Neural cell (in vitro differentiated cells): Measurements from ENCODE around the gene COPS8. TPM values are rescaled to one million over a fixed set of nuclear protein-coding genes. Genes with fewer than 3 reads are reported as not detected.

Experiments
- H2AFZ ChIP-seq: fragments of 200-600, 300-800 bp; sonication (generic), shearing (Covaris generic); 2 replicates; pipeline ENCODE4 v1.6.0; 2014; ENCODE audit warnings: low read depth, mild to moderate bottlenecking, antibody characterized with exemption, low read length, moderate library complexity
- H3F3A ChIP-seq: fragments of 200-600 bp; shearing (Covaris generic); 2 replicates; pipeline ENCODE4 v1.6.1; 2016; ENCODE audit warnings: mild to moderate bottlenecking, moderate library complexity, mixed read lengths, antibody characterized with exemption, low read length; ENCODE audit not compliant: insufficient read depth, poor library complexity, severe bottlenecking
- H3K27ac ChIP-seq: fragments of 200-600, 300-800 bp; sonication (generic), shearing (Covaris generic); 2 replicates; pipeline ENCODE4 v1.5.1; 2014; ENCODE audit warnings: mild to moderate bottlenecking, low read length, moderate library complexity
- H3K27me3 ChIP-seq: fragments of 300-800, 200-600 bp; sonication (generic), shearing (Covaris generic); 2 replicates; pipeline ENCODE4 v1.6.0; 2014; ENCODE audit warnings: mild to moderate bottlenecking, low read depth, low read length, moderate library complexity; ENCODE audit not compliant: insufficient read depth
- H3K36me3 ChIP-seq: fragments of 300-800, 200-600 bp; sonication (generic), shearing (Covaris generic); 2 replicates; pipeline ENCODE4 v1.5.1; 2014; ENCODE audit warnings: mild to moderate bottlenecking, antibody characterized with exemption, low read length, moderate library complexity; ENCODE audit not compliant: insufficient read depth
- H3K4me2 ChIP-seq: fragments of 300-800, 200-600 bp; sonication (generic), shearing (Covaris generic); 2 replicates; pipeline ENCODE4 v1.6.0; 2014; ENCODE audit warnings: mild to moderate bottlenecking, low read length
- H3K4me3 ChIP-seq: fragments of 300-800, 200-600 bp; sonication (generic), shearing (Covaris generic); 2 replicates; pipeline ENCODE4 v1.5.1; 2014; ENCODE audit warnings: mild to moderate bottlenecking, low read length, moderate library complexity
- H3K79me2 ChIP-seq: fragments of 200-600 bp; shearing (Covaris generic); replicated peaks from 2 replicates; pipeline ENCODE4 v1.6.0; 2014; ENCODE audit warnings: mild to moderate bottlenecking, low read length, moderate library complexity; ENCODE audit not compliant: insufficient read depth
- H3K9ac ChIP-seq: fragments of 300-800, 200-600 bp; sonication (generic), shearing (Covaris generic); 2 replicates; pipeline ENCODE4 v1.6.1; 2016; ENCODE audit warnings: mild to moderate bottlenecking, low read length, mixed read lengths
- H3K9me2 ChIP-seq: fragments of 200-600 bp; shearing (Covaris generic); 2 replicates; pipeline ENCODE4 v1.6.1; 2016; ENCODE audit warnings: mild to moderate bottlenecking, low read length, mixed read lengths; ENCODE audit not compliant: insufficient read depth
- H3K9me3 ChIP-seq: fragments of 200-600, 300-800 bp; sonication (generic), shearing (Covaris generic); 2 replicates; pipeline ENCODE4 v1.6.1; 2016; ENCODE audit warnings: mild to moderate bottlenecking, mixed run types, low read length, moderate library complexity, mixed read lengths
- H4K20me1 ChIP-seq: fragments of 200-600 bp; shearing (Covaris generic); 2 replicates; pipeline ENCODE4 v1.6.1; 2016; ENCODE audit warnings: mild to moderate bottlenecking, mixed run types; ENCODE audit not compliant: insufficient read depth
- CTCF ChIP-seq: fragments of 450-650 bp; IDR thresholded peaks from 2 replicates; pipeline ENCODE4 v1.5.1; 2014; ENCODE audit warnings: antibody characterized with exemption, mild to moderate bottlenecking, moderate library complexity; ENCODE audit not compliant: poor library complexity, severe bottlenecking
- EP300 ChIP-seq: fragments of 450-650 bp; conservative IDR thresholded peaks from 2 replicates; pipeline ENCODE4 v1.6.1; 2014; ENCODE audit warnings: antibody characterized with exemption, mild to moderate bottlenecking, moderate library complexity; ENCODE audit not compliant: poor library complexity, severe bottlenecking
- EZH2 ChIP-seq: fragments of 200-600, 300-800 bp; shearing (Covaris generic), sonication (generic); IDR thresholded peaks from 2 replicates; pipeline ENCODE4 v1.6.1; 2014; ENCODE audit warnings: antibody characterized with exemption, low read length, borderline replicate concordance, mild to moderate bottlenecking; ENCODE audit not compliant: insufficient read depth, poor library complexity, severe bottlenecking
- MXI1 ChIP-seq: fragments of 450-650 bp; conservative IDR thresholded peaks from 2 replicates; pipeline ENCODE4 v1.6.1; 2014; ENCODE audit warnings: antibody characterized with exemption, mild to moderate bottlenecking; ENCODE audit not compliant: poor library complexity, severe bottlenecking
- POLR2AphosphoS5 ChIP-seq: IDR thresholded peaks from 2 replicates; pipeline ENCODE4 v1.6.1; 2012
- RAD21 ChIP-seq: fragments of 450-650 bp; conservative IDR thresholded peaks from 2 replicates; pipeline ENCODE4 v1.6.1; 2014; ENCODE audit warnings: antibody characterized with exemption, mild to moderate bottlenecking, moderate library complexity
- REST ChIP-seq: IDR thresholded peaks from 2 replicates; pipeline ENCODE4 v1.6.1; 2012; ENCODE audit warnings: borderline replicate concordance
- SMC3 ChIP-seq: fragments of 450-650 bp; conservative IDR thresholded peaks from 2 replicates; pipeline ENCODE4 v1.6.1; 2014; ENCODE audit warnings: antibody characterized with exemption, mild to moderate bottlenecking, moderate library complexity; ENCODE audit not compliant: poor library complexity
- TAF1 ChIP-seq: IDR thresholded peaks from 2 replicates; pipeline ENCODE4 v1.6.1; 2012; ENCODE audit warnings: low read depth
- polyA plus RNA-seq: library from polyadenylated mRNA; depleted of rRNA; stranded (reverse); fragments of >200 nt; gene quantifications from 2 replicates; pipeline ENCODE4 v1.2.3, GENCODE V29; 2014

Gene COPS8
- polyA plus RNA-seq, 1 donor from 2014 or later: 269 TPM

- Histone ChIP-seq H2AFZ (no peak overlapping the region), H4K20me1 (no peaks in the 10 kb centered on the region), H3K4me3 (no peak overlapping the region), H3K9me3 (no peaks in the 10 kb centered on the region), H3K27ac (no peak overlapping the region), H3K9ac (no peak overlapping the region), H3K36me3 (peaks cover 4% of the 10 kb centered on the region), H3F3A (no peaks in the 10 kb centered on the region), H3K27me3 (no peaks in the 10 kb centered on the region), H3K9me2 (no peaks in the 10 kb centered on the region), H3K79me2 (peaks cover 3% of the 10 kb centered on the region), H3K4me2 (no peak overlapping the region)
- TF ChIP-seq MXI1 (no peak), REST (no peak), EP300 (no peak), POLR2AphosphoS5 (no peak), RAD21 (no peak), TAF1 (no peak), EZH2 (no peak), SMC3 (no peak), CTCF (no peak)
Measured at GRCh38 chr2:237097326-237097910, 11.7 kb downstream of the COPS8 start.

GRCh38 chr2:237097911-237098702, 12.4 kb downstream of the COPS8 start:
- no peak overlapping the region for H2AFZ ChIP-seq
- no peaks in the 10 kb centered on the region for H3F3A ChIP-seq
- H3K4me2 ChIP-seq: no peak overlapping the region
- no peak overlapping the region for H3K4me3 ChIP-seq
- peaks cover 3% of the 10 kb centered on the region for H3K79me2 ChIP-seq
- no peaks in the 10 kb centered on the region for H4K20me1 ChIP-seq
- TF ChIP-seq EZH2: no peak
- TF ChIP-seq RAD21: no peak
- TF ChIP-seq MXI1: no peak
- no peak for TF ChIP-seq EP300
- no peak for TF ChIP-seq REST
- no peak for TF ChIP-seq CTCF
- no peak for TF ChIP-seq POLR2AphosphoS5
- no peak for TF ChIP-seq SMC3
- TF ChIP-seq TAF1: no peak
- H3K9me2 ChIP-seq: no peaks in the 10 kb centered on the region
- no peaks in the 10 kb centered on the region for H3K27me3 ChIP-seq
- no peaks in the 10 kb centered on the region for H3K9me3 ChIP-seq
- no peak overlapping the region for H3K27ac ChIP-seq
- H3K9ac ChIP-seq: no peak overlapping the region
- peaks cover 4% of the 10 kb centered on the region for H3K36me3 ChIP-seq
